DND-41 (cell line): Measurements from ENCODE around the gene PIGZ.

Experiments
- ATAC-seq: fragments of 200-7000 bp; cut with Tn5 transposase; 3 replicates; pipeline ENCODE4 v1.9.1; 2021; ENCODE audit warnings: low read depth; ENCODE audit not compliant: insufficient read depth
- DNase-seq: peaks from one replicate; pipeline ENCODE4 v3.0.0-alpha.2; 2020
- H2AFZ ChIP-seq: 2 replicates; pipeline ENCODE4 v1.6.0; 2012; ENCODE audit warnings: low read depth, low read length
- H3K27ac ChIP-seq: 2 replicates; pipeline ENCODE4 v1.5.1; 2012; ENCODE audit warnings: low read length, inconsistent platforms
- H3K27me3 ChIP-seq: fragments of 200-600 bp; sonication (generic); 2 replicates; pipeline ENCODE4 v1.6.0; 2012; ENCODE audit warnings: low read length, mild to moderate bottlenecking, inconsistent platforms; ENCODE audit not compliant: insufficient read depth, poor library complexity
- H3K36me3 ChIP-seq: 2 replicates; pipeline ENCODE4 v1.5.1; 2012; ENCODE audit warnings: low read length, inconsistent platforms; ENCODE audit not compliant: insufficient read depth
- H3K4me1 ChIP-seq: 2 replicates; pipeline ENCODE4 v1.5.1; 2012; ENCODE audit warnings: mild to moderate bottlenecking, low read length; ENCODE audit not compliant: insufficient read depth
- H3K4me2 ChIP-seq: 2 replicates; pipeline ENCODE4 v1.6.0; 2012; ENCODE audit warnings: mild to moderate bottlenecking, moderate library complexity, low read length, inconsistent platforms; ENCODE audit not compliant: insufficient read depth
- H3K4me3 ChIP-seq, 2 experiments: fragments of 200-600 bp in 1 of 2; shearing (Covaris generic) in 1 of 2; 2 replicates each; pipeline ENCODE4 v1.5.1; 2012 to 2016; ENCODE audit warnings: inconsistent platforms in 2 of 2, low read length in 2 of 2, mild to moderate bottlenecking in 2 of 2, low read depth in 1 of 2, moderate library complexity in 1 of 2
- H3K79me2 ChIP-seq: 2 replicates; pipeline ENCODE4 v1.6.0; 2012; ENCODE audit warnings: low read length, inconsistent platforms; ENCODE audit not compliant: insufficient read depth
- H3K9ac ChIP-seq: 2 replicates; pipeline ENCODE4 v1.6.0; 2012; ENCODE audit warnings: low read depth, mild to moderate bottlenecking, inconsistent platforms, low read length, moderate library complexity
- H3K9me3 ChIP-seq: 2 replicates; pipeline ENCODE4 v1.5.1; 2012; ENCODE audit warnings: low read length, moderate library complexity, mild to moderate bottlenecking, inconsistent platforms; ENCODE audit not compliant: insufficient read depth, severe bottlenecking
- H4K20me1 ChIP-seq: 2 replicates; pipeline ENCODE4 v1.6.0; 2012; ENCODE audit warnings: low read length; ENCODE audit not compliant: insufficient read depth
- CTCF ChIP-seq: IDR thresholded peaks from 2 replicates; pipeline ENCODE4 v1.5.1; 2012; ENCODE audit warnings: borderline replicate concordance, low read length, moderate library complexity, mild to moderate bottlenecking; ENCODE audit not compliant: poor library complexity, severe bottlenecking; ENCODE audit errors: extremely low read depth
- EZH2 ChIP-seq: IDR thresholded peaks from 3 replicates; pipeline ENCODE4 v1.6.1; 2012; ENCODE audit warnings: borderline replicate concordance, low read depth, mild to moderate bottlenecking, moderate library complexity, low read length, inconsistent platforms; ENCODE audit not compliant: severe bottlenecking

Gene PIGZ

GRCh38 chr3:196985298-196985697 lies 16.7 kb upstream of the PIGZ start:
- peaks cover 7% of the 10 kb centered on the region for H3K9me3 ChIP-seq
- no peak overlapping the region for H3K4me3 ChIP-seq
- no peak for DNase-seq
- no peaks in the 10 kb centered on the region for H3K79me2 ChIP-seq
- no peaks in the 10 kb centered on the region for H3K4me1 ChIP-seq
- no peaks in the 10 kb centered on the region for H3K36me3 ChIP-seq
- no peak overlapping the region for H3K27ac ChIP-seq
- no peak for ATAC-seq
- no peak overlapping the region for H3K9ac ChIP-seq
- TF ChIP-seq EZH2 (no peak), CTCF (no peak)
- no peak overlapping the region for H2AFZ ChIP-seq
- H4K20me1 ChIP-seq = no peaks in the 10 kb centered on the region
- H3K27me3 ChIP-seq = no peaks in the 10 kb centered on the region
- H3K4me2 ChIP-seq = no peak overlapping the region

DNA sequence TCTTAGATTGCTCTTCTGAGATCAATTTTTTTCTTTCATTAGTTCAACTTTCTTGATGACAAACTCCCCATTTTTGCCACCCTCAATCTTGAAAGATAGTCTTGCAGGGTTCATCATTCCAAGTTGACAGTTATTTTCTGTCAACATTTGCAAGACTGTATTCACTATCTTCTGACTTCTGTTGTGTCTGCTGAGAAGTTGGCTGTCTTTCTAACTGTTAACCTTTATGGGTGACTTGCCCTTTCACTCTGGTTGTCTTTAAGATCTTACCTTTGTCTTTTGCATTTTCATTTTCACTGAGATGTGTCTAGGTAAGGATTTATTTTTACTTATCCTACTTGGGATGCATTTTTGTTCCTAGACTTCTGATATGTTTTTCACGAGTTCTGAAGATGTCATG lies 14.6 kb upstream of the PIGZ start:
- H3K4me2 ChIP-seq = no peak overlapping the region
- no peak overlapping the region for H3K4me3 ChIP-seq
- TF ChIP-seq CTCF = no peak
- TF ChIP-seq EZH2 = no peak
- DNase-seq = no peak
- no peaks in the 10 kb centered on the region for H4K20me1 ChIP-seq
- no peak overlapping the region for H2AFZ ChIP-seq
- H3K9me3 ChIP-seq = peaks cover 7% of the 10 kb centered on the region
- H3K4me1 ChIP-seq = no peaks in the 10 kb centered on the region
- H3K9ac ChIP-seq = no peak overlapping the region
- no peaks in the 10 kb centered on the region for H3K36me3 ChIP-seq
- no peaks in the 10 kb centered on the region for H3K79me2 ChIP-seq
- H3K27me3 ChIP-seq = no peaks in the 10 kb centered on the region
- no peak overlapping the region for H3K27ac ChIP-seq
- ATAC-seq = no peak

- Histone ChIP-seq H3K36me3 (no peaks in the 10 kb centered on the region), H4K20me1 (no peaks in the 10 kb centered on the region), H3K9ac (no peak overlapping the region)
Measured at GRCh38 chr3:196981657-196982056, 13.0 kb upstream of the PIGZ start.

More at GRCh38 chr3:196981657-196982056, 13.0 kb upstream of the PIGZ start:
- Histone ChIP-seq H3K27ac (no peak overlapping the region), H3K4me3 (no peak overlapping the region), H3K79me2 (no peaks in the 10 kb centered on the region), H3K4me2 (no peak overlapping the region), H3K9me3 (peaks cover 7% of the 10 kb centered on the region), H3K4me1 (no peaks in the 10 kb centered on the region), H2AFZ (no peak overlapping the region), H3K27me3 (no peaks in the 10 kb centered on the region)
- no peak for ATAC-seq
- no peak for DNase-seq
- TF ChIP-seq EZH2 (no peak), CTCF (no peak)
